ENCODE measurements around the gene IL17A. TPM values are rescaled to one million over a fixed set of nuclear protein-coding genes. Genes with fewer than 3 reads are reported as not detected.

Gene IL17A
- total RNA-seq, 4 donors from 2014 or later = not detected

DNA sequence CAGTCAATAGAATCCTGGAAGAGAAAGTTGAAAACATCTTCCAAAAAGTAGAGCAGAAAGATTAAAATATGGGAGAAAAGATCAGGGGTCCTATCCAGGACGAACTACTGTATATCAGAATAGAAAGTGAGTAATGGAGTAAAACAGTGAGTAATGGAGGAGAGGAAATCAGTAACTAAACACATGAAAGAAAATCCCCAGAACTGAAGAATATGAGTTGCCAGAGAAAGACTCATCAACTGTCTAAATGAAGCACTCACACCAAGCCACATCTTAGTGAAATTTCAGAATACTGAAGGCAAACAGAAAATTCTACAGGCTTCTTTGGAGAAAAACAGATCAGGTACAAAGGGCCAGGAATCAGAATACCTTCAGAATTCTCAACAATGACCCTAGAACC is 14.9 kb downstream of the IL17A start:
- no peaks in the 10 kb centered on the region for H3K4me1 ChIP-seq
- H3K4me3 ChIP-seq = no peak overlapping the region
- no peak overlapping the region for H3K27ac ChIP-seq
- DNase-seq = no peak
- intact Hi-C loops (cut with DNase I; ENCODE audit: low total_unique reads) = no loop called here
- WGBS, 2 donors (ENCODE audit: low coverage in 1 of 2) = 0% methylated on average over 1 of the region's 1 CpG; no CpG with 5 or more reads in 1 of the 2 donors
- H3K27me3 ChIP-seq = no peaks in the 10 kb centered on the region
- in situ Hi-C loops (cut with MboI; ENCODE audit: low pct_ligation_motif_present in 1 of 4, low pct_unique_long_range_greater_than_20kb in 1 of 4, low sequenced_read_pairs in 3 of 4) = no loop called here
- H3K36me3 ChIP-seq = no peaks in the 10 kb centered on the region
- H3K9me3 ChIP-seq = peaks cover 0 to 5% of the 10 kb centered on the region in 2 donors
- TF ChIP-seq, protein P1, sequence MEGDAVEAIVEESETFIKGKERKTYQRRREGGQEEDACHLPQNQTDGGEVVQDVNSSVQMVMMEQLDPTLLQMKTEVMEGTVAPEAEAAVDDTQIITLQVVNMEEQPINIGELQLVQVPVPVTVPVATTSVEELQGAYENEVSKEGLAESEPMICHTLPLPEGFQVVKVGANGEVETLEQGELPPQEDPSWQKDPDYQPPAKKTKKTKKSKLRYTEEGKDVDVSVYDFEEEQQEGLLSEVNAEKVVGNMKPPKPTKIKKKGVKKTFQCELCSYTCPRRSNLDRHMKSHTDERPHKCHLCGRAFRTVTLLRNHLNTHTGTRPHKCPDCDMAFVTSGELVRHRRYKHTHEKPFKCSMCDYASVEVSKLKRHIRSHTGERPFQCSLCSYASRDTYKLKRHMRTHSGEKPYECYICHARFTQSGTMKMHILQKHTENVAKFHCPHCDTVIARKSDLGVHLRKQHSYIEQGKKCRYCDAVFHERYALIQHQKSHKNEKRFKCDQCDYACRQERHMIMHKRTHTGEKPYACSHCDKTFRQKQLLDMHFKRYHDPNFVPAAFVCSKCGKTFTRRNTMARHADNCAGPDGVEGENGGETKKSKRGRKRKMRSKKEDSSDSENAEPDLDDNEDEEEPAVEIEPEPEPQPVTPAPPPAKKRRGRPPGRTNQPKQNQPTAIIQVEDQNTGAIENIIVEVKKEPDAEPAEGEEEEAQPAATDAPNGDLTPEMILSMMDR (IDR thresholded peaks at IDR 0.05) = no peak
- TF ChIP-seq EP300 (IDR thresholded peaks at IDR 0.05; ENCODE audit: low read depth) (no peak), POLR2A (IDR thresholded peaks at IDR 0.05) (no peak), POLR2AphosphoS5 (IDR thresholded peaks at IDR 0.05) (no peak)

- Histone ChIP-seq H3K36me3 (no peaks in the 10 kb centered on the region), H3K27me3 (no peaks in the 10 kb centered on the region), H3K27ac (no peak overlapping the region), H3K9me3 (peaks cover 0 to 5% of the 10 kb centered on the region in 2 donors), H3K4me1 (no peaks in the 10 kb centered on the region), H3K4me3 (no peak overlapping the region)
- in situ Hi-C loops (cut with MboI; ENCODE audit: low pct_ligation_motif_present in 1 of 4, low pct_unique_long_range_greater_than_20kb in 1 of 4, low sequenced_read_pairs in 3 of 4) (no loop called here), intact Hi-C loops (cut with DNase I; ENCODE audit: low total_unique reads) (no loop called here)
- TF ChIP-seq, protein P1 (IDR thresholded peaks at IDR 0.05) = no peak
- TF ChIP-seq POLR2AphosphoS5 (IDR thresholded peaks at IDR 0.05) (no peak), POLR2A (IDR thresholded peaks at IDR 0.05) (no peak), EP300 (IDR thresholded peaks at IDR 0.05; ENCODE audit: low read depth) (no peak)
- no peak for DNase-seq
Measured at GRCh38 chr6:52201493-52201892, 15.3 kb downstream of the IL17A start.

DNA sequence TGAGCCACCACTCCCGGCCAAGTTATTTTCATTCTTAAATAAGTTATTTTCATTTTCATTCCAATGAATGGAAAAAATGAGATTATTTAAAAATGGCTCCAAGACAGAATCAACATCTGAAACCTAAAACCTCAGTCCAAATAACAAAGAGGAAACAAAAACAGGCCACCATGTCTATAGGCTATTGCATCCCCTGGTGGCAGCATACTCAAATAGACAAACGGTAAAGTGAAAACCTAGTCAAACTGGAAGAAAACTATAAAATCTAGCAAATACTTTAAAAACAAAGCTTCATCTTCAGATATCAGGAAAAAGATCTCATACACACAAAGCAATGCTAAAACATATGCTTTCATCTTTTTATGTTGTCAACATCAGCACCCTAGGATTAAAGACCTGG is 20.9 kb downstream of the IL17A start:
- intact Hi-C loops (cut with DNase I; ENCODE audit: low total_unique reads) (no loop called here), in situ Hi-C loops (cut with MboI; ENCODE audit: low pct_ligation_motif_present in 1 of 4, low pct_unique_long_range_greater_than_20kb in 1 of 4, low sequenced_read_pairs in 3 of 4) (no loop called here)
- Histone ChIP-seq H3K36me3 (no peaks in the 10 kb centered on the region), H3K4me1 (no peaks in the 10 kb centered on the region), H3K27me3 (no peaks in the 10 kb centered on the region), H3K4me3 (no peak overlapping the region), H3K27ac (no peak overlapping the region), H3K9me3 (no peaks in the 10 kb centered on the region)
- no peak for TF ChIP-seq EP300 (IDR thresholded peaks at IDR 0.05; ENCODE audit: low read depth)
- TF ChIP-seq, protein P1 (IDR thresholded peaks at IDR 0.05) = no peak
- no peak for DNase-seq
- 81 to 89% methylated on average over 2 of the region's 2 CpGs for WGBS, 2 donors (ENCODE audit: low coverage in 1 of 2)

GRCh38 chr6:52208612-52209011 is 22.4 kb downstream of the IL17A start:
- Histone ChIP-seq H3K4me3 (no peak overlapping the region), H3K9me3 (no peaks in the 10 kb centered on the region), H3K36me3 (no peaks in the 10 kb centered on the region), H3K27me3 (no peaks in the 10 kb centered on the region), H3K27ac (no peak overlapping the region), H3K4me1 (no peaks in the 10 kb centered on the region)
- intact Hi-C loops (cut with DNase I; ENCODE audit: low total_unique reads) = no loop called here
- no peak for DNase-seq
- in situ Hi-C loops (cut with MboI; ENCODE audit: low pct_ligation_motif_present in 1 of 4, low pct_unique_long_range_greater_than_20kb in 1 of 4, low sequenced_read_pairs in 3 of 4) = no loop called here
- WGBS, 2 donors (ENCODE audit: low coverage in 1 of 2) = 81 to 100% methylated on average over 1 to 3 of the region's 3 CpGs
- no peak for TF ChIP-seq POLR2AphosphoS5 (IDR thresholded peaks at IDR 0.05)
- TF ChIP-seq, protein P1 (IDR thresholded peaks at IDR 0.05) = no peak
